ENCODE results near the gene DNAL4.

DNAL4 gene

DNA sequence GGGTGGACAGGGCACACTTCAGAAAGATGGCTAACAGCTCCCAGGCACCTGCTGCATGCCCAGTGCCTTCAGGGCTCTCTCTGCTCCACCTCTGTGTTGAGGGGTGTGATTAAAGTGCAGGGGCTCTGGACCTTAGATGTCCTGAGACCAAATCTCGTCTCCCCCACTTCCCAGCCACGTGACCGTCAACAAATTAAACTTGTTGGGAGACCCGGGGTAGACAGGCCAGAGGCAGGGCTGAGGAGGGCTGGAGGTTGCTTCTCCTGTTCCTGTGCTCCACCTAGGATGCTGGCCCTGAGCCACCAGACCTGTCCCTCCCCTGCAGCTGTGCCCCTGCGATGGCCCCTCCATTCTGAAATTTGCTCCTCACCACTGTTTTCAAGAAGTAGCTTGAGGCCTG, 32.9 kb upstream of the DNAL4 start:
- H3K4me1 ChIP-seq (ENCODE audit: control insufficient read depth in 1 of 2, insufficient read depth in 2 of 2, low read length in 2 of 2) = no peaks in the 10 kb centered on the region
- H4K91ac ChIP-seq (ENCODE audit: low read depth, low read length) = no peak overlapping the region
- no peak overlapping the region for H3K18ac ChIP-seq (ENCODE audit: low read length)
- H3K4ac ChIP-seq (ENCODE audit: low read depth, low read length) = no peak overlapping the region
- H3K36me3 ChIP-seq (ENCODE audit: control insufficient read depth in 1 of 2, insufficient read depth in 2 of 2, low read length in 2 of 2) = no peaks in the 10 kb centered on the region
- H3K79me2 ChIP-seq (ENCODE audit: control insufficient read depth, insufficient read depth, low read length, poor library complexity) = no peaks in the 10 kb centered on the region
- no peak for DNase-seq
- H3K27ac ChIP-seq (ENCODE audit: low read depth, low read length) = no peak overlapping the region
- H2AK5ac ChIP-seq (ENCODE audit: low read length) = no peak overlapping the region
- no peak overlapping the region for H3K9ac ChIP-seq (ENCODE audit: low read length)
- H3K4me3 ChIP-seq (ENCODE audit: low read depth, low read length) = no peak overlapping the region
- H4K8ac ChIP-seq (ENCODE audit: low read depth, low read length) = no peak overlapping the region
- WGBS (ENCODE audit: extremely low coverage, insufficient coverage, insufficient read length) = no CpG with 5 or more reads among the region's 5 CpGs
- H2AFZ ChIP-seq (ENCODE audit: insufficient read depth, low read length, poor library complexity) = no peak overlapping the region
- H4K12ac ChIP-seq (ENCODE audit: low read depth, low read length) = no peak overlapping the region
- no peak overlapping the region for H3K23ac ChIP-seq (ENCODE audit: low read length)
- H3K14ac ChIP-seq (ENCODE audit: low read length) = no peak overlapping the region
- no peak overlapping the region for H3K4me2 ChIP-seq (ENCODE audit: low read length)
- H2BK5ac ChIP-seq (ENCODE audit: low read depth, low read length, poor library complexity) = no peak overlapping the region
- no peaks in the 10 kb centered on the region for H3K79me1 ChIP-seq (ENCODE audit: low read length)
- H3K27me3 ChIP-seq (ENCODE audit: insufficient read depth, low read length) = no peaks in the 10 kb centered on the region
- H3K9me3 ChIP-seq (ENCODE audit: insufficient read depth, low read depth, low read length) = peaks cover 3% of the 10 kb centered on the region
- H2BK12ac ChIP-seq (ENCODE audit: low read length) = no peak overlapping the region
- no peak overlapping the region for H2BK120ac ChIP-seq (ENCODE audit: insufficient read depth, low read length, poor library complexity)

- Histone ChIP-seq H2BK120ac (ENCODE audit: insufficient read depth, low read length, poor library complexity) (no peak overlapping the region), H2BK12ac (ENCODE audit: low read length) (no peak overlapping the region), H3K18ac (ENCODE audit: low read length) (no peak overlapping the region), H3K79me2 (ENCODE audit: control insufficient read depth, insufficient read depth, low read length, poor library complexity) (no peaks in the 10 kb centered on the region), H3K4me2 (ENCODE audit: low read length) (no peak overlapping the region), H2AFZ (ENCODE audit: insufficient read depth, low read length, poor library complexity) (no peak overlapping the region), H4K8ac (ENCODE audit: low read depth, low read length) (no peak overlapping the region), H3K36me3 (ENCODE audit: control insufficient read depth in 1 of 2, insufficient read depth in 2 of 2, low read length in 2 of 2) (no peaks in the 10 kb centered on the region), H2BK5ac (ENCODE audit: low read depth, low read length, poor library complexity) (no peak overlapping the region), H3K4me1 (ENCODE audit: control insufficient read depth in 1 of 2, insufficient read depth in 2 of 2, low read length in 2 of 2) (no peaks in the 10 kb centered on the region), H3K27ac (ENCODE audit: low read depth, low read length) (no peak overlapping the region), H3K9ac (ENCODE audit: low read length) (no peak overlapping the region), H4K12ac (ENCODE audit: low read depth, low read length) (no peak overlapping the region), H3K9me3 (ENCODE audit: insufficient read depth, low read depth, low read length) (peaks cover under 1% of the 10 kb centered on the region), H3K79me1 (ENCODE audit: low read length) (no peaks in the 10 kb centered on the region), H3K23ac (ENCODE audit: low read length) (no peak overlapping the region), H2AK5ac (ENCODE audit: low read length) (no peak overlapping the region), H3K4me3 (ENCODE audit: low read depth, low read length) (no peak overlapping the region), H3K27me3 (ENCODE audit: insufficient read depth, low read length) (no peaks in the 10 kb centered on the region), H3K14ac (ENCODE audit: low read length) (no peak overlapping the region), H4K91ac (ENCODE audit: low read depth, low read length) (no peak overlapping the region), H3K4ac (ENCODE audit: low read depth, low read length) (no peak overlapping the region)
- DNase-seq = no peak
- WGBS (ENCODE audit: extremely low coverage, insufficient coverage, insufficient read length) = no CpG with 5 or more reads among the region's 16 CpGs
These were observed 32.4 kb upstream of the DNAL4 start for GRCh38 chr22:38826386-38826785.

GRCh38 chr22:38824585-38824984, 30.6 kb upstream of the DNAL4 start:
- H3K14ac ChIP-seq (ENCODE audit: low read length) = no peak overlapping the region
- H3K9ac ChIP-seq (ENCODE audit: low read length) = no peak overlapping the region
- no peak overlapping the region for H4K12ac ChIP-seq (ENCODE audit: low read depth, low read length)
- no peak overlapping the region for H3K4ac ChIP-seq (ENCODE audit: low read depth, low read length)
- no peak overlapping the region for H3K23ac ChIP-seq (ENCODE audit: low read length)
- no peaks in the 10 kb centered on the region for H3K27me3 ChIP-seq (ENCODE audit: insufficient read depth, low read length)
- H4K91ac ChIP-seq (ENCODE audit: low read depth, low read length) = no peak overlapping the region
- no peaks in the 10 kb centered on the region for H3K4me1 ChIP-seq (ENCODE audit: control insufficient read depth in 1 of 2, insufficient read depth in 2 of 2, low read length in 2 of 2)
- no peak overlapping the region for H2BK12ac ChIP-seq (ENCODE audit: low read length)
- H2AK5ac ChIP-seq (ENCODE audit: low read length) = no peak overlapping the region
- no peaks in the 10 kb centered on the region for H3K36me3 ChIP-seq (ENCODE audit: control insufficient read depth in 1 of 2, insufficient read depth in 2 of 2, low read length in 2 of 2)
- peak; percentile 69 to 93 for DNase-seq
- H3K27ac ChIP-seq (ENCODE audit: low read depth, low read length) = no peak overlapping the region
- no peak overlapping the region for H2AFZ ChIP-seq (ENCODE audit: insufficient read depth, low read length, poor library complexity)
- H3K79me1 ChIP-seq (ENCODE audit: low read length) = no peaks in the 10 kb centered on the region
- H3K4me2 ChIP-seq (ENCODE audit: low read length) = no peak overlapping the region
- H3K18ac ChIP-seq (ENCODE audit: low read length) = no peak overlapping the region
- no peak overlapping the region for H2BK120ac ChIP-seq (ENCODE audit: insufficient read depth, low read length, poor library complexity)
- H3K79me2 ChIP-seq (ENCODE audit: control insufficient read depth, insufficient read depth, low read length, poor library complexity) = no peaks in the 10 kb centered on the region
- H3K9me3 ChIP-seq (ENCODE audit: insufficient read depth, low read depth, low read length) = no peaks in the 10 kb centered on the region
- H2BK5ac ChIP-seq (ENCODE audit: low read depth, low read length, poor library complexity) = no peak overlapping the region
- H3K4me3 ChIP-seq (ENCODE audit: low read depth, low read length) = no peak overlapping the region
- no peak overlapping the region for H4K8ac ChIP-seq (ENCODE audit: low read depth, low read length)
- no CpG with 5 or more reads among the region's 4 CpGs for WGBS (ENCODE audit: extremely low coverage, insufficient coverage, insufficient read length)

DNA sequence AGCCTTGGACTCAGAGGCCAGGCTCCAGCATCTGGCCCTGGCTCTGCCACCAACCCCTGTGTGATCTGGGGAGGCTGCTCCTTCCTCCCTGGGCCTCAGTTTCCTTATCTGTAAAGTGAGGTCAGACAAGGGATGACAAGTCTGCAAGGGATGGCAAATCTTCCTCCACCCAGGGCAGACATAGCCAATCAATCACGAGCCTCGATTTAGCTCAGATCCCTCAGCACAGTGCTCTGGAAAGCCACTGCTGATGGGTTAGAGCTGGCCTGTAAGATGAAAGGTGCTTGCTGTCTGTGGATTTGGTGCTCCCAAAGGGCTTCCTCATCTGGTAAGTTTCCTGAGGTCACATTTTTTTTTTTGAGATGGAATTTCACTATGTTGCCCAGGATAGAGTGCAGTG, 29.7 kb upstream of the DNAL4 start:
- H3K9ac ChIP-seq (ENCODE audit: low read length) = no peak overlapping the region
- H4K8ac ChIP-seq (ENCODE audit: low read depth, low read length) = no peak overlapping the region
- no peak overlapping the region for H3K14ac ChIP-seq (ENCODE audit: low read length)
- no peaks in the 10 kb centered on the region for H3K4me1 ChIP-seq (ENCODE audit: control insufficient read depth in 1 of 2, insufficient read depth in 2 of 2, low read length in 2 of 2)
- no peaks in the 10 kb centered on the region for H3K79me1 ChIP-seq (ENCODE audit: low read length)
- no peak overlapping the region for H4K12ac ChIP-seq (ENCODE audit: low read depth, low read length)
- H3K9me3 ChIP-seq (ENCODE audit: insufficient read depth, low read depth, low read length) = no peaks in the 10 kb centered on the region
- no peak overlapping the region for H2BK5ac ChIP-seq (ENCODE audit: low read depth, low read length, poor library complexity)
- H3K23ac ChIP-seq (ENCODE audit: low read length) = no peak overlapping the region
- no CpG with 5 or more reads among the region's 2 CpGs for WGBS (ENCODE audit: extremely low coverage, insufficient coverage, insufficient read length)
- H2BK12ac ChIP-seq (ENCODE audit: low read length) = no peak overlapping the region
- no peak overlapping the region for H3K4me2 ChIP-seq (ENCODE audit: low read length)
- H3K36me3 ChIP-seq (ENCODE audit: control insufficient read depth in 1 of 2, insufficient read depth in 2 of 2, low read length in 2 of 2) = no peaks in the 10 kb centered on the region
- no peak overlapping the region for H2AFZ ChIP-seq (ENCODE audit: insufficient read depth, low read length, poor library complexity)
- H4K91ac ChIP-seq (ENCODE audit: low read depth, low read length) = no peak overlapping the region
- no peak overlapping the region for H2BK120ac ChIP-seq (ENCODE audit: insufficient read depth, low read length, poor library complexity)
- H2AK5ac ChIP-seq (ENCODE audit: low read length) = no peak overlapping the region
- no peak overlapping the region for H3K4ac ChIP-seq (ENCODE audit: low read depth, low read length)
- H3K4me3 ChIP-seq (ENCODE audit: low read depth, low read length) = no peak overlapping the region
- H3K18ac ChIP-seq (ENCODE audit: low read length) = no peak overlapping the region
- H3K27me3 ChIP-seq (ENCODE audit: insufficient read depth, low read length) = no peaks in the 10 kb centered on the region
- H3K27ac ChIP-seq (ENCODE audit: low read depth, low read length) = no peak overlapping the region
- no peaks in the 10 kb centered on the region for H3K79me2 ChIP-seq (ENCODE audit: control insufficient read depth, insufficient read depth, low read length, poor library complexity)
- no peak for DNase-seq

Measured in trophoblast cell (in vitro differentiated cells and primary cell).